ENCODE data around the gene NPAS1. TPM values are rescaled to one million over a fixed set of nuclear protein-coding genes. Genes with fewer than 3 reads are reported as not detected.
A peak's percentile ranks its signal among the peaks of the same experiment; 100 is the strongest.

NPAS1 gene, protein sequence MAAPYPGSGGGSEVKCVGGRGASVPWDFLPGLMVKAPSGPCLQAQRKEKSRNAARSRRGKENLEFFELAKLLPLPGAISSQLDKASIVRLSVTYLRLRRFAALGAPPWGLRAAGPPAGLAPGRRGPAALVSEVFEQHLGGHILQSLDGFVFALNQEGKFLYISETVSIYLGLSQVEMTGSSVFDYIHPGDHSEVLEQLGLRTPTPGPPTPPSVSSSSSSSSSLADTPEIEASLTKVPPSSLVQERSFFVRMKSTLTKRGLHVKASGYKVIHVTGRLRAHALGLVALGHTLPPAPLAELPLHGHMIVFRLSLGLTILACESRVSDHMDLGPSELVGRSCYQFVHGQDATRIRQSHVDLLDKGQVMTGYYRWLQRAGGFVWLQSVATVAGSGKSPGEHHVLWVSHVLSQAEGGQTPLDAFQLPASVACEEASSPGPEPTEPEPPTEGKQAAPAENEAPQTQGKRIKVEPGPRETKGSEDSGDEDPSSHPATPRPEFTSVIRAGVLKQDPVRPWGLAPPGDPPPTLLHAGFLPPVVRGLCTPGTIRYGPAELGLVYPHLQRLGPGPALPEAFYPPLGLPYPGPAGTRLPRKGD
- total RNA-seq (1 to 10 TPM in 1 of 2 experiments, under 1 TPM in 1; 0.62 to 1.1 TPM), polyA plus RNA-seq (under 1 TPM; 0.16 to 0.60 (median 0.22) TPM), total RNA-seq (0 to 0.50 (median 0.28) reads per million in 6 experiments)

DNA sequence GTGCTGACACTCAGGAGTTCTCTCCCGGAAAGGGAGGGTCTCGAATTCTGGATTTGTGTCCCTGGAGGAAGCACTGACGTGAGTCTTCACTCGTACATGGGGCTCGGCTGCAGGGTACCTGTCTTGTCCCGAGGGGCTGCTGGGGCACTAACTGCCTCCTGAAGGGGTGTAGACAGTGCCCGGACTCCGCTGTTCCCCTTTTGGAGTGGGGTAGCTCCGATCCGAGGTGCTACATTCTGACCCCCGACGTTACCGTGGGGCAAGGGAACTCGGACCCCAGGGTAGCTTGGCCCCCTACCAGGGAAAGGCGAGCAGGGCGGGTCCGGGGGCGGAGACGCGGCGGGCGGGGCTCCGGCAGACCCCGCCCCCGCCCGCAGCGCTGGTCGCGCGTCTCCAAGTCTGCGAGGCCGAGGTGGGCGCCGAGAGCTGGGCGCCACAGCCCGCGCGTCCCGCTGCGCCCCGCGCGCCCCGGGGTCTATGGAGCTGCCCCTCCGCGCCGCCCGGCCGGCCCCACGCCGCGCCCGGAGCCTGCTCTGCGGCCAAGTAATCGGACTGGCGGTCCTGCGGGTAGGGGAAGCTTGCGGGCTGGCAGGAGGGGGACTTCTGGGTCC lies at the start of gene NPAS1:
Gene NPAS1 (plus strand): TSS at position 407 of the 611 bp plus-strand sequence. CDS start 1,211 bp downstream, outside the sequence.
- ATAC-seq (no peak), DNase-seq (no peak)
- Mint-ChIP-seq H3K27ac (no peak within 1 kb of the TSS), H3K27me3 (peaks cover 7 to 39% (median 25%) of the 10 kb centered on the region in 5 donors), H3K4me3 (peak within 1 kb of the TSS in 8 of 10 donors; percentile 26 to 72 (median 46)), H3K9me3 (no peaks in the 10 kb centered on the region), H3K36me3 (no peaks in the 10 kb centered on the region), H3K4me1 (peaks cover 5 to 18% (median 13%) of the 10 kb centered on the region in 4 donors)
- POLR2A ChIA-PET, result interaction anchor here (1.2 kb wide), 1 partner anchor 19 kb away, joined by 3 read pairs; no protein-coding TSS in a partner anchor

DNA sequence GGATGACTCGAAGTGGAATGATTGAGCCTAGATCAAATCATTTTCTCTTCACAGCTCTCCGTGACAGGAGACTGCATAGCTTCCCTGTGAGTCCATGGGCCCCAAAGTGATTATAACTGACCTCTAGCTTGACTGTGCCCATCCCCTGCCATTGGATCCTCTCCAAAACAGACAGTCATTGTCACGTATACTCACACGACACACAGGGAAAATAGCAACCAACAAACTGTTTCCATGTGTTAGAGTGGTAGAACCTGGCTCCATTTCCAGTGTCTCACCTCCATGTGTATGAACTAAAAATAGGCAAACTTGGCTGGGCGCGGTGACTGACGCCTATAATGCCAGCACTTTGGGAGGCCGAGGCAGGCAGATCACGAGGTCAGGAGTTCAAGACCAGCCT lies 48.8 kb upstream of the NPAS1 start:
- Mint-ChIP-seq H3K4me1 (peaks cover 15 to 33% (median 24%) of the 10 kb centered on the region in 4 donors), H3K36me3 (peaks cover 0 to 17% (median 0%) of the 10 kb centered on the region in 3 donors), H3K27ac (no peak overlapping the region), H3K27me3 (no peaks in the 10 kb centered on the region), H3K9me3 (no peaks in the 10 kb centered on the region), H3K4me3 (no peak overlapping the region)
- DNase-seq (no peak), ATAC-seq (no peak)
- POLR2A ChIA-PET, result interaction anchor here (0.5 kb wide), 1 partner anchor 166 kb away, joined by 5 read pairs; no protein-coding TSS in a partner anchor

DNA sequence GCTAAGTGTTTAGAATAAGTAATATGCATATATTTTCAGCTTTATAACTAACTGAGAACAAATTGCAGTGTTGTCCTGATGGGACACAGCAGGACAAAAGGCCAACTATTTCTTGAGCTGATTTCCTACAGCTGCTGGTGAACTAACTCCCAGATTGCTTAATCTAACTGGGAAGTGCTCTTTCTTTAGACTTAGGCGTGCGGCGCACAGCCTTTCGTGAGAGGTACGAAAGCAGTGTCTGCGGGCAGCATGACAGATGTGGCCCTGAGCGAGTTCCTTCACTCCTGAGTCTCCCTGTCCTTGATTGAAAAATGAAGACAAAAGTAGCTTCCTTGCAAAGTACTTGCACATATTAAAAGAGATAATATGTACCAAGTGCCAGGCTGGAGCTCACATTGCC lies 47.3 kb upstream of the NPAS1 start:
- POLR2A ChIA-PET, result no interaction called here
- no peak for DNase-seq
- Mint-ChIP-seq H3K4me1 (peaks cover 11 to 27% (median 20%) of the 10 kb centered on the region in 4 donors), H3K9me3 (no peaks in the 10 kb centered on the region), H3K27ac (peak overlapping the region in 1 of 10 donors; percentile 37), H3K4me3 (no peak overlapping the region), H3K27me3 (no peaks in the 10 kb centered on the region), H3K36me3 (peaks cover 0 to 14% (median 0%) of the 10 kb centered on the region in 3 donors)
- no peak for ATAC-seq

DNA sequence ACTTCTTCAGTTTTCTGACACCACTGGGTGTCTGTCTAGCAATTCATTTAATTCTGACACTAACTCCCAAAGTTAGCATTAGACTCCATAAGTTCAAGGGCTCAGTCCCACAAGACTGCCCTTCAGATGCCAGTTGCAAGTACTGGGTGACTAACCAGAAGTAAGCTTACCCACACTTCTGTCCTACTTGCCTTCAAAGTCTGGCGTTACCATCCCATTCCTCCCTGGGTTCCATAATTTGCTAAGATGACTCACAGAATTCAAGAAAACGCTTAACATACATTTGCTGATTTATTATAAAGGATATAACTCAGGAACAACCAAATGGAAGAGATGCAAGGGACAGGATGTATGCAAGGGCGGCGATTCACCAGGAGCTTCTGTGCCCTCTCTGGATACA lies 45.5 kb upstream of the NPAS1 start:
- no peaks in the 10 kb centered on the region for H3K9me3 Mint-ChIP-seq
- DNase-seq (no peak), ATAC-seq (no peak)
- peaks cover 0 to 7% (median 0%) of the 10 kb centered on the region in 3 donors for H3K36me3 Mint-ChIP-seq
- no peak overlapping the region for H3K27ac Mint-ChIP-seq
- POLR2A ChIA-PET, result interaction anchor here (0.5 kb wide), 1 partner anchor 258 kb away, joined by 4 read pairs; no protein-coding TSS in a partner anchor
- no peaks in the 10 kb centered on the region for H3K27me3 Mint-ChIP-seq
- peaks cover 14 to 25% (median 18%) of the 10 kb centered on the region in 4 donors for H3K4me1 Mint-ChIP-seq
- no peak overlapping the region for H3K4me3 Mint-ChIP-seq

DNA sequence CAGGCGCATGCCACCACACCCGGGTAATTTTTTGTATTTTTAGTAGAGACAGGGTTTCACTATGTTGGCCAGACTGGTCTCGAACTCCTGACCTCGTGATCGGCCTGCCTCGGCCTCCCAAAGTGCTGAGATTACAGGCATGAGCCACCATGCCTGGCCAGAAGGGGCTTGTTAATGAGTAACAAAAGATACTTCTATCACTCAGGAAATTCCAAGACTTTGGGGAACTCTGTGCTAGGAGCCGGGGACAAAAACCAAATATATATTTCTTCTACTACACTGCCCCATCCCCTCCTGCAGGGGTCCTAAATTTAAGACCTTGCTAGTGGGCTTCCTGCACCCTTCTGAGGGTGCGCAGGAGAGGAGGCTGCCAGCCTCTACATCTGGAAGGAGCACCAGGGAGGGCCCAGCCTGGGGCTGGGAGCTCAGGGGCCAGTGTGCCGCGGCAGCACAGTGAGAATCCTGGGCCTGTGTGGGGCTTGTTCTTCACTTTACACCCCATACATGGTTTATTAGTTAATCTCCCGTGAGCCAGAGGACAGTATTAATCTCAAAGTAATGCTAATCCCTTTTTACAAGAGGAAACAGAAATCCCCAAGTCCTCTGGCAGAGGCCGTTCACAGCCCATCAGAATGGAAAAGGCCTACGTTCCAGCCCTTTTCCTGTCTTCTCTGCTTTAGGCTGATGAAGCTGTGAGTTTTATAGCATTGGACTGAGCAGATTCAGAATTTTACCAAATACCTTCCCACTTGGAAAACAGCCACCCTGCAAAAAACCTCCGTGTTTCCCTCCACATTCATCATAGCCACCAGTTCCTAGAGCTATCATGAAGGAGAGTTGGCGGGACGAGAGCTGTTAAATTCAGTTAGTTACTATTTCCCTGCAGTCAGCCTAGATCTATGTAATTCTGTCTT lies 44.4 kb upstream of the NPAS1 start:
- no peak for ATAC-seq
- POLR2A ChIA-PET, result no interaction called here
- Mint-ChIP-seq H3K4me3 (no peak overlapping the region), H3K9me3 (no peaks in the 10 kb centered on the region), H3K4me1 (peaks cover 17 to 27% (median 23%) of the 10 kb centered on the region in 4 donors), H3K36me3 (peaks cover 0 to 4% (median 0%) of the 10 kb centered on the region in 3 donors), H3K27ac (no peak overlapping the region), H3K27me3 (no peaks in the 10 kb centered on the region)
- DNase-seq, result no peak

DNA sequence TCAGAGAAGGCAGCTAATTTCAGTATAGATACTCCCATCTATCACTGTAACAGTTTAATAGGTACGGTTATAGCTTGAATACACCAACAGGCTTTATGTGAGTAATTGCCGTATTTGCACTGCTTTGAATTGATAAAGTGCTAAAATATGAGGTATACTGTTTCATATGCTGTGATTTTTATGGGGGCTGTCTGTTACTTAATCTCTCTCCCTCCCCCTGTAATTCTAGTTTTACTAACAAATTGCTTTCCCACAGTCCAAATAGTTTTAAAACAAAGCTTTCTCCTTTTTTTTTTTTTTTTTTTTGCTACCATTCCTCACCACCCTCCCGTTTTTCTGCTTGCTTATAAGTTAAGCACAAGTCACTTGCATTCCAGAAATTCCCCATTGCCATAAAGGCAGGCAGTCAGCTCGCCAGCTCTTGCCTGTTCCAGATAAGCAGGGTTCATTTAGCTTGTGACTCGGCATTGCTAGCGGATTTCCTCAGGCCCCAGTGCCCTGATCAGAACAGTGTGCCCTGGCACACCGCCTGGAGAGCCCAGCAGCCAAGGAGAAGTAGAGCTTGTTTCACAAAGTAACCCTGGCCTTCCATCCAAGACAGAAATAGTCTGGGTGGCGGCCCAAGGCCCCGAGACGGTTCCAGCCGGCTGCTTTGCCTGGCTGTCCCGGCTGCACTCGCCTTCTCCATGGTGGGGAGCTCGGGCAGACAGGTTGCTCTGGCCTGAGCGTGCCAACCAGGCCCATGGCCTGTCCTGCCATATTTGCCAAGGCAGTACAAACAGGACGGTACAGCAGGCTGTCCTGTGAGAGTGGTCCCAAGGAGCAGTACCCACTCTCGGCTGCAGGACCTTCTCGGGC lies 43.5 kb upstream of the NPAS1 start:
- Mint-ChIP-seq H3K4me3 (no peak overlapping the region), H3K27ac (peak overlapping the region in 1 of 10 donors; percentile 63), H3K4me1 (peaks cover 21 to 36% (median 32%) of the 10 kb centered on the region in 4 donors), H3K36me3 (peaks cover 0 to 4% (median 0%) of the 10 kb centered on the region in 3 donors), H3K27me3 (no peaks in the 10 kb centered on the region), H3K9me3 (no peaks in the 10 kb centered on the region)
- POLR2A ChIA-PET, result no interaction called here
- no peak for ATAC-seq
- DNase-seq, result no peak

DNA sequence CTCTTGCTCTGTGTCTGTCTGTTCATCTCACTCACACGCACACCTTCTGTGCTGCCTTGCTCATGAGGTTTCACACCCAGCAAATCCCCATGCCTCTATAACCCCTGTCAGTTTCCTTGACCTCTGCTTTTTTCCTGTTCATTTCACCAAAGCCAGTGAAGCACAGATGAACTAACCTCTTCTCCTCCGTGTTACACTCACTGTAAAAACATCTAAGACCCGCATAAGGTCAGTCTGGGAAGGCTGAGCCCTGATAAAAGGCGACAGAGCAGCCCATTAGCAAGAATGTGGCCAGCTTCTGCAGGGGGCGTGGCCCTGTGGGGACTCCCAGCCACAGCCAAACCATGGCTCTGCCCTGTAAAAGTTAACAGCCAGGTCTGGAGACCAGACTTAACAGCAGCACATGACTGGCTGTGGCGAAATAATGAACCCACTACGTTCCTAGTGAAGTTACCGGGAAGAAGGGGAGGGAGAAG lies 42.8 kb upstream of the NPAS1 start:
- H3K36me3 Mint-ChIP-seq, result peaks cover 0 to 4% (median 0%) of the 10 kb centered on the region in 3 donors
- no peaks in the 10 kb centered on the region for H3K27me3 Mint-ChIP-seq
- POLR2A ChIA-PET, result no interaction called here
- H3K9me3 Mint-ChIP-seq, result no peaks in the 10 kb centered on the region
- peak overlapping the region in 1 of 10 donors; percentile 43 for H3K4me3 Mint-ChIP-seq
- DNase-seq, result no peak
- H3K4me1 Mint-ChIP-seq, result peaks cover 23 to 40% (median 36%) of the 10 kb centered on the region in 4 donors
- peak overlapping the region in 1 of 10 donors; percentile 63 for H3K27ac Mint-ChIP-seq
- no peak for ATAC-seq

DNA sequence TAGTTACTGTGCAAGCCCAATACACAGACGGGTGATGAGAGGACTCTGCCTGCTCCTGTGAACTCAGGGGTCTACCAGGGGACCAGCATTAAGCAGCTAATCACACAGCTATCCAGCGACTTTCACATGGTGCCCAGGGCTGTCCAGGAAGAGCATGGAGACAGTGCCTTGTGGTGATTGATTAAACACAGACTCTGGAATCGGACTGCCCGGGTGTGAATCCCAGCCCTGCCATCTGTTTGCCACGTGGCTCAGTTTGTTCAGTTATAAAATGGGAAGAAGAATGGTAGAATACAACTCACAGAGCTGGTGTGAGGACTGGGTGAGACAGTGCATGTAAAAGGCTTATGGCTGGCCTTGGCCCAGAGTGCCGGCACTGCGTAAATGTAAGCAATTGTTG lies 42.1 kb upstream of the NPAS1 start:
- peaks cover 23 to 40% (median 36%) of the 10 kb centered on the region in 4 donors for H3K4me1 Mint-ChIP-seq
- H3K27ac Mint-ChIP-seq, result peak overlapping the region in 3 of 10 donors; percentile 25 to 74 (median 45)
- H3K9me3 Mint-ChIP-seq, result no peaks in the 10 kb centered on the region
- no peak overlapping the region for H3K4me3 Mint-ChIP-seq
- DNase-seq, result no peak
- peaks cover 0 to 4% (median 0%) of the 10 kb centered on the region in 3 donors for H3K36me3 Mint-ChIP-seq
- no peaks in the 10 kb centered on the region for H3K27me3 Mint-ChIP-seq
- POLR2A ChIA-PET, result no interaction called here
- no peak for ATAC-seq

DNA sequence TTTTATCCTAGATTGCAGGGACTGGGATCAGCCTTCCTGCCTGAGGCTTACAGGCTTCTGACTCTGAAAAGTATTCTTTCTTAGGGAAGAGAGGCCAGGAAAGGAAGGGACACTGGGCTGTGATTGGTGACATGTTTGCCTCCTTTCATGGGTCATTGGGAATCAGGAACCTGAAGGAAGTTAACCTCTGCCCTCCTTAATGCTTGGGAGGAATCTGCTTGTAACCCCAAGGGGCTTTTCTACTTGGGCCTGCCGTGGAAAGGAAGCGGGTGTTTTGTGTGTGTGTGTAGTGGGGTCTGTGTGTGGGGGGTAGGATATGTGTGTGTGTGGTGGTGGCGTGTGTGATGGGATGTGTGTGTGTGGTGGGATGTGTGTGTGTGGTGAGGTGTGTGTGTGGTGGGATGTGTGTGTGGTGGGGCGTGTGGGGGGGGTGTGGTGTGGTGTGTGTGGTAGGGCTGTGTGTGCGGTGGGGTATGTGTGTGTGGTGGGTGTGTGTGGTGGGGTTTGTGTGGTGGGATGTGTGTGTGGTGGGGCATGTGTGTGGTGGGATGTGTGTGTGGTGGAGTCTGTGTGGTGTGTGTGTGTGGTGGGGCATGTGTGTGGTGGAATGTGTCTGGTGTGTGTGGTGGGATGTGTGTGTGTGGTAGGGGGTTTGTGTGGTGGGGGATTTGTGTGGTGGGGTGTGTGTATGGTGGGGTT lies 41.3 kb upstream of the NPAS1 start:
- Mint-ChIP-seq H3K27ac (peak overlapping the region in 3 of 10 donors; percentile 45 to 88 (median 48)), H3K4me1 (peaks cover 23 to 44% (median 36%) of the 10 kb centered on the region in 4 donors)

DNA sequence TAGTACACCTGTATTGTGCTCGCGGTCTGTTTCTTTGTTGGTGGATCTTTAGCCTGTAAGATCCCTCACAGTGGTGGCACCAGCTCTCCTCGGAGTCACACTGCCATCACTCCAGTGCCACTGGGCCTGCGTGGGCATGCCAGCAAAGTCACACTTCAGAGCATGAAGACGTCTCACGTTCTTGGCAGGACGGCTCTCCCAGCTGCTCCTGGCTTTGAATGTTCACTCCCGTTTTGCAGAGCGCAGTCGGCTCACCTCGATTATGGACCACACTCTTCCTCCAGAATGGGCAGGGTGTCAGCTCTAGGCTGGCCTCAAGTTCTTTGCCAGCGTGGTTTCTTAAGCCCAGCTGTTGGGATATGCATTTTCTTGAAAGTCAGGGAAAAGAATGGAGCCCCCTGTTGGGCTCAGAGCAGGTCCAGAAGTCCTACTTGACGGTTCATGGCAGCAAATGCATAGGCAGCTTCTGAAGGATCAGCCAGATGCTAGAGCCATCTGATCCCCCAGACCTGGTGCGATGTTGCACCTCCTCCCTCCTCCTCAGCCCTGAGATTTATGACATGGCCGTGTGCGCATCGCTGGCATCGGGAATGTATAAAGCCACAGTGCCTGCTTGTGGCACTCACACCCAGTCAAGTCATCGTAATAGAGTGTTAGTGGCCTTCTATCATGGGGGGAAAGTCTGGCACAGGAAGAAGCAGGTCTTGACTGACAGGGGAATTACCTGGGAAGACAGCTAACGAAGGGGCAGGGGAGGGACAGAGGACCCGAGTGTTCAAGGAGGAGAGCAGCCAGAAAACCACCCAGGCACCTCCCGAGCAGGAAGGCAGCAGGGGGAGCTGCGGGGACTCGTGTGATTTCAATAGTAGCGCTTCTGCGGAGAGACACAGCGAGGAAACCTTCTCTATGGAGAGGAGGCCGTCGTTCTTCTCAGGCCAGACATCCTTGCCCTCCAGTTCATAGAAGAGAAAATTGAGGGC lies 40.2 kb upstream of the NPAS1 start:
- DNase-seq, result no peak
- ATAC-seq, result no peak
- Mint-ChIP-seq H3K4me1 (peaks cover 23 to 48% (median 36%) of the 10 kb centered on the region in 4 donors), H3K27ac (peak overlapping the region in 1 of 10 donors; percentile 48), H3K9me3 (no peaks in the 10 kb centered on the region), H3K4me3 (peak overlapping the region in 1 of 10 donors; percentile 4), H3K27me3 (no peaks in the 10 kb centered on the region), H3K36me3 (peaks cover 0 to 8% (median 0%) of the 10 kb centered on the region in 3 donors)
- POLR2A ChIA-PET, result interaction anchor here (0.6 kb wide), 1 partner anchor 19 kb away, joined by 5 read pairs; no protein-coding TSS in a partner anchor

More for the DNA sequence above, 41.3 kb upstream of the NPAS1 start:
- H3K27me3 Mint-ChIP-seq, result no peaks in the 10 kb centered on the region
- ATAC-seq (no peak), DNase-seq (no peak)
- POLR2A ChIA-PET, result no interaction called here
- peak overlapping the region in 1 of 10 donors; percentile 2 for H3K4me3 Mint-ChIP-seq
- no peaks in the 10 kb centered on the region for H3K9me3 Mint-ChIP-seq
- H3K36me3 Mint-ChIP-seq, result peaks cover 0 to 4% (median 0%) of the 10 kb centered on the region in 3 donors

All from naive thymus-derived CD8-positive, alpha-beta T cell (primary cell).